Thyroid gland (tissue), 4 donors: Measurements from ENCODE around the gene HOXA5. TPM values are rescaled to one million over a fixed set of nuclear protein-coding genes. Genes with fewer than 3 reads are reported as not detected.

Experiments
- DNase-seq, 2 donors: peaks; one replicate each; pipeline ENCODE4 v3.0.0-alpha.2; 2019
- H3K27ac ChIP-seq, 3 donors: fragments of 200-600 bp; sonication (generic); 1 replicate in 2 of 3; 2 replicates in 1 of 3; pipeline ENCODE4 v1.5.1; 2016 to 2019; ENCODE audit warnings: mild to moderate bottlenecking in 1 of 3, moderate library complexity in 1 of 3
- H3K27me3 ChIP-seq: fragments of 200-600 bp; sonication (generic); one replicate; pipeline ENCODE4 v1.5.1; 2019
- H3K36me3 ChIP-seq, 2 donors: fragments of 200-600 bp; sonication (generic); one replicate each; pipeline ENCODE4 v1.5.1; 2016 to 2019
- H3K4me1 ChIP-seq, 2 donors: fragments of 200-600 bp; sonication (generic); one replicate each; pipeline ENCODE4 v1.5.1; 2017 to 2019
- H3K4me3 ChIP-seq, 3 donors: fragments of 200-600 bp; sonication (generic); replicated peaks in 1 of 3; 1 replicate in 2 of 3; 2 replicates in 1 of 3; pipeline ENCODE4 v1.5.1; 2016; ENCODE audit warnings: mild to moderate bottlenecking in 1 of 3
- H3K9me3 ChIP-seq: fragments of 200-600 bp; sonication (generic); one replicate; pipeline ENCODE4 v1.5.1; 2017
- POLR2A ChIP-seq, 2 donors: fragments of 450-650 bp; IDR thresholded peaks; one replicate each; pipeline ENCODE4 v1.6.1; 2017; ENCODE audit warnings: antibody characterized with exemption in 2 of 2, mild to moderate bottlenecking in 2 of 2, moderate library complexity in 1 of 2
- WGBS, 2 donors: methylation state at CpG; one replicate each; pipeline ENCODE4 v1.1.5; 2017; 5-methylcytosine and 5-hydroxymethylcytosine counted together
- intact Hi-C: fragments of 100-400 bp; cut with DNase I; formaldehyde crosslinking; loops from one replicate; pipeline ENCODE4 v1.15.1; 2023
- total RNA-seq, 4 donors: library from RNA; depleted of rRNA; stranded (reverse); fragments of >200 nt; gene quantifications; one replicate each; pipeline ENCODE4 v1.2.3, GENCODE V29; 2016
- TF ChIP-seq, protein P1 (sequence below), 6 experiments: fragments of 200-600 bp in 3 of 6; fragments of 450-650 bp in 3 of 6; sonication (generic) in 3 of 6; IDR thresholded peaks; one replicate each; pipeline ENCODE4 v1.5.1; 2016 to 2019; ENCODE audit warnings: antibody characterized with exemption in 6 of 6, mild to moderate bottlenecking in 2 of 6, inconsistent platforms in 1 of 6, moderate library complexity in 1 of 6

The HOXA5 gene
- total RNA-seq, 4 donors from 2014 or later = 2.0 to 4.4 (median 3.3) TPM

DNA sequence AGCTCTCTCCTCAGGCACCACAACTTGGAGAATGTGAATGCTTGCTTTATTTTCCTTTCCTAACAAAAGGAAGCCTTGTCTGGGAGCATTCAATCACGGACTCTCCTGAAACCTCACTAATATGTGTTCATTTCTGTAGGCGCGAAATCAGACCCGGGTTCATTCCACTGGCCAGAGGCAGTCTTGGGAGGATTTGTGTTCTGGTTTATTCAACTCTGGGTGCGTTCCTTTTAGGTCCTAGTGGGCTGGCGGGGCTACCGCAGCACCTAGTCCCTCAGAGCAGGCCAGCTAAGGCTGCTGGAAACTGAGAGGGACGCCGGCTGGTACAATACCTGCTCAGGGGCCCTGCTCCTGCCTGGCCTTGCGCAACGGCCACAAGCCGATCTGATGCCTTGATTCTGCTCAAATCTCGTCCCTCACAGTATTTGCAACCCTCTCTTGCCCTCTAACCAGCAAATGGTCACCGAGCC lies 20.4 kb downstream of the HOXA5 start:
- no peak for TF ChIP-seq POLR2A (IDR thresholded peaks at IDR 0.05)
- TF ChIP-seq, protein P1, sequence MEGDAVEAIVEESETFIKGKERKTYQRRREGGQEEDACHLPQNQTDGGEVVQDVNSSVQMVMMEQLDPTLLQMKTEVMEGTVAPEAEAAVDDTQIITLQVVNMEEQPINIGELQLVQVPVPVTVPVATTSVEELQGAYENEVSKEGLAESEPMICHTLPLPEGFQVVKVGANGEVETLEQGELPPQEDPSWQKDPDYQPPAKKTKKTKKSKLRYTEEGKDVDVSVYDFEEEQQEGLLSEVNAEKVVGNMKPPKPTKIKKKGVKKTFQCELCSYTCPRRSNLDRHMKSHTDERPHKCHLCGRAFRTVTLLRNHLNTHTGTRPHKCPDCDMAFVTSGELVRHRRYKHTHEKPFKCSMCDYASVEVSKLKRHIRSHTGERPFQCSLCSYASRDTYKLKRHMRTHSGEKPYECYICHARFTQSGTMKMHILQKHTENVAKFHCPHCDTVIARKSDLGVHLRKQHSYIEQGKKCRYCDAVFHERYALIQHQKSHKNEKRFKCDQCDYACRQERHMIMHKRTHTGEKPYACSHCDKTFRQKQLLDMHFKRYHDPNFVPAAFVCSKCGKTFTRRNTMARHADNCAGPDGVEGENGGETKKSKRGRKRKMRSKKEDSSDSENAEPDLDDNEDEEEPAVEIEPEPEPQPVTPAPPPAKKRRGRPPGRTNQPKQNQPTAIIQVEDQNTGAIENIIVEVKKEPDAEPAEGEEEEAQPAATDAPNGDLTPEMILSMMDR (IDR thresholded peaks at IDR 0.05) = no peak
- Histone ChIP-seq H3K4me3 (no peak overlapping the region), H3K27me3 (no peaks in the 10 kb centered on the region), H3K36me3 (no peaks in the 10 kb centered on the region), H3K9me3 (no peaks in the 10 kb centered on the region), H3K27ac (peak overlapping the region in 2 of 3 donors; percentile 53), H3K4me1 (no peaks in the 10 kb centered on the region)
- no peak for DNase-seq
- WGBS, 2 donors = 16 to 23% methylated on average over 8 to 13 of the region's 14 CpGs
- intact Hi-C loops = no loop called here

GRCh38 chr7:27122077-27122910 lies 21.2 kb downstream of the HOXA5 start:
- peaks cover 6% of the 10 kb centered on the region for H3K27me3 ChIP-seq
- no peak for DNase-seq
- H3K9me3 ChIP-seq = no peaks in the 10 kb centered on the region
- no peak overlapping the region for H3K4me3 ChIP-seq
- H3K27ac ChIP-seq = peak overlapping the region in 2 of 3 donors; percentile 42 to 53
- no peak for TF ChIP-seq POLR2A (IDR thresholded peaks at IDR 0.05)
- TF ChIP-seq, protein P1 (IDR thresholded peaks at IDR 0.05) = no peak
- H3K4me1 ChIP-seq = peaks cover 0 to 4% of the 10 kb centered on the region in 2 donors
- no peaks in the 10 kb centered on the region for H3K36me3 ChIP-seq
- 22 to 28% methylated on average over 32 to 42 of the region's 42 CpGs for WGBS, 2 donors
- intact Hi-C loops = no loop called here

- intact Hi-C loops = no loop called here
- Histone ChIP-seq H3K4me3 (no peak overlapping the region), H3K9me3 (no peaks in the 10 kb centered on the region), H3K4me1 (peaks cover 0 to 4% of the 10 kb centered on the region in 2 donors), H3K27me3 (peaks cover 11% of the 10 kb centered on the region), H3K36me3 (no peaks in the 10 kb centered on the region), H3K27ac (peak overlapping the region in 1 of 3 donors; percentile 53)
- no peak for TF ChIP-seq POLR2A (IDR thresholded peaks at IDR 0.05)
- TF ChIP-seq, protein P1 (IDR thresholded peaks at IDR 0.05) = no peak
- no peak for DNase-seq
- 29 to 33% methylated on average over 7 of the region's 7 CpGs for WGBS, 2 donors
Measured at GRCh38 chr7:27121684-27122076, 21.8 kb downstream of the HOXA5 start.

DNA sequence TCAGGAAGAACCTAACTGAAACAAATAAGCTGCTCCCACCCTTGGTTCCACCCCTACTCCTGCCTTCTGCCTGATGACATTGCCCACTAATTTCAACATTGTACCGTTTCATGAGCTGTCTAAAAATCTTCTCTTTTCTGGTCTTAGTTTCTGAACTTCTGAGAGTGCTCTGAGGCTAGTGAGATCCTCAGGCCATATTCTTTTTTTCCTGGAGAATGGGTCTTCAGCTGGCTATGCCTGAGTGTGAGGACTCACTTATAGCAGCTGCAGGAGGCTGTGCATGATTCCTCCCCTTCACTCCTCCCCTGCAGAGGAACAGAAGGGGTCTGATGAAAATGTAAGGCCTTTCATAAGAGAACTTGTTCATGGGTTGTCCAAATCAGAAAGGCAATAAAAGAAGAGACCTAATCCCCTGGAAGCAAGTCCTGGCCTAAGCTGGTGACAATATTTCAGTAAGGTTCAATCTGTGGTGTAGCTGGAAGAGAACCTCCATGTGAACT lies 24.0 kb downstream of the HOXA5 start:
- no peak overlapping the region for H3K27ac ChIP-seq
- no peak for DNase-seq
- peaks cover 25% of the 10 kb centered on the region for H3K27me3 ChIP-seq
- intact Hi-C loops = no loop called here
- no peaks in the 10 kb centered on the region for H3K36me3 ChIP-seq
- H3K4me3 ChIP-seq = no peak overlapping the region
- peaks cover 0 to 4% of the 10 kb centered on the region in 2 donors for H3K4me1 ChIP-seq
- TF ChIP-seq, protein P1 (IDR thresholded peaks at IDR 0.05) = no peak
- no peak for TF ChIP-seq POLR2A (IDR thresholded peaks at IDR 0.05)
- WGBS, 2 donors = 38 to 40% methylated on average over 1 of the region's 1 CpG
- no peaks in the 10 kb centered on the region for H3K9me3 ChIP-seq

- Histone ChIP-seq H3K36me3 (no peaks in the 10 kb centered on the region), H3K27me3 (peaks cover 32% of the 10 kb centered on the region), H3K27ac (peak overlapping the region in 1 of 3 donors; percentile 80), H3K4me3 (no peak overlapping the region), H3K9me3 (no peaks in the 10 kb centered on the region), H3K4me1 (peaks cover 0 to 4% of the 10 kb centered on the region in 2 donors)
- intact Hi-C loops = no loop called here
- DNase-seq = no peak
- TF ChIP-seq, protein P1 (IDR thresholded peaks at IDR 0.05) = no peak
- TF ChIP-seq POLR2A (IDR thresholded peaks at IDR 0.05) = no peak
- 23 to 31% methylated on average over 3 of the region's 3 CpGs for WGBS, 2 donors
Measured at GRCh38 chr7:27118580-27118979, 24.9 kb downstream of the HOXA5 start.
